ENCODE measurements around the gene ANKRD11. TPM values are rescaled to one million over a fixed set of nuclear protein-coding genes. Genes with fewer than 3 reads are reported as not detected.

Gene ANKRD11
- total RNA-seq, 1 donor from 2014 or later: 367 TPM

DNA sequence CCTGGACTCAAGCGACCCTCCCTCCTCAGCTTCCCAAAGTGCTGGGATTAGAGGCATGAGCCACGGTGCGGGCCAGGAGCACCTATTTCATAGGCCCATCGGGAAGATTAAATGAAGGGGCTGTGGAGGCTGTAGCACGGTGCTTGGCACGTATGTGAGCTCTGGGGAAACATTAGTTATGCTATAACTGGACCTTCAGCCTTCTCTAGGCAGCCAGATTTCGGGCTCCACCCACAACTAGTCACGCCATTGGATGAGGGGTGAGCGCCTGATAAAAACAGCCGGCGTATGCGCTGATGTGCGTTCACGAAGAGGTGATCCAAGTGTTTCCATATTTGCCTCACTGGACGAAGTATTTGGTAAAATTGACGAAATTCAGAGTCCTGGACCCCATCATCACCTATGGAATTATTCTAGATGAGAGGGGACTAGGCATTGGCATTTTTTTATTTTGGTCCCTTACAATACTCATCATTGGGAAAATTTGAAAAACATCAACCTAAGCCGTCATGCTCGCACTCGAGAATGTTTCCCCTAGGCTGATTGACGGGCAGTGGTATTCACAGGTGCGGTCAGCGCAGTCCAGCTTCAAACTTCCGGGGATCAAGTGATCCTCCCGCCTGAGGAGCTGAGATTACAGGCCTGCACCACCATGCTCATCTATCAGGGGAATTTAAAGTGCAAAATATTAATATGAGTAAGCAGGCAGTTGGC, 1.8 kb upstream of the ANKRD11 start:
- peak overlapping the region; percentile 57 for H3K27ac Mint-ChIP-seq (ENCODE audit: unreplicated experiment)
- H3K36me3 Mint-ChIP-seq (ENCODE audit: unreplicated experiment): no peaks in the 10 kb centered on the region
- peaks cover 31% of the 10 kb centered on the region for H3K4me1 Mint-ChIP-seq (ENCODE audit: low read depth, unreplicated experiment)
- DNase-seq: no peak
- peaks cover 16% of the 10 kb centered on the region for H3K27me3 Mint-ChIP-seq (ENCODE audit: unreplicated experiment)
- peak overlapping the region; percentile 88 for H3K4me3 Mint-ChIP-seq (ENCODE audit: unreplicated experiment)
- peaks cover 21% of the 10 kb centered on the region for H3K9me3 Mint-ChIP-seq (ENCODE audit: unreplicated experiment)
- no peak for TF ChIP-seq CTCF (IDR thresholded peaks at IDR 0.05; ENCODE audit: partially characterized antibody, unreplicated experiment)

DNA sequence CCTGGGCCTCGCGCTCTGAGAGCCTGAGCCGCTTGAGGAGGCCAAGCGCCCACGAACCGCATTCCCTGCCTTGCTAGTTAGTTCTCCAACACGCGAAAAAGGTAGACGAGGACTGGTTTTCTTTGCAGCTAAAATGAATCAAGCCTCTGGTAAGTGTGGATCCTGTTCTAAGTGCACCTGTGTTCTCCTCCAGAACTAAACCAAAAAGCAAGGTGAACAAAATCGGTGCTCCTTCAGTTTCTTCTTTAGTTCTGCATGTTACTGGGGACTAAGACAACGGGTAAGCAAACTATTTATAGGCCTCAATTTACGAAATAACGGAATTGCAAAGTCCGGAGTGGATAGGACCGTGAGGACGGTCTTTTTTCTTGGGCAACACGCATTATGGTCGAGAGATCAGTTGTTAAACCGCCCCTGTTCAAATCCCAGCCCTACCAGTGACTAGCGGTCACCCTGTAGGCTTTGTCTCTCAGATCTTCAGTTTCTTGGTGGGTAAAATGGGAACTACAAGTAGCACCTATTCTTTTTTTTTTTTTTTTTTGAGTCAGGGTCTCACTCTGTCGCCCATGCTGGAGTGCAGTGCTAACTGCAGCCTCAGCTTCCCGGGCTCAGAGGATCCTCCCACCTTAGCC, 993 bp upstream of the ANKRD11 start:
- Mint-ChIP-seq H3K27me3 (ENCODE audit: unreplicated experiment) (peaks cover 18% of the 10 kb centered on the region), H3K9me3 (ENCODE audit: unreplicated experiment) (peaks cover 22% of the 10 kb centered on the region), H3K36me3 (ENCODE audit: unreplicated experiment) (no peaks in the 10 kb centered on the region), H3K27ac (ENCODE audit: unreplicated experiment) (peak overlapping the region; percentile 88), H3K4me1 (ENCODE audit: low read depth, unreplicated experiment) (peaks cover 36% of the 10 kb centered on the region), H3K4me3 (ENCODE audit: unreplicated experiment) (peak overlapping the region; percentile 88)
- TF ChIP-seq CTCF (IDR thresholded peaks at IDR 0.05; ENCODE audit: partially characterized antibody, unreplicated experiment): peak; percentile 52
- no peak for DNase-seq

- Mint-ChIP-seq H3K4me3 (ENCODE audit: unreplicated experiment) (no peak overlapping the region), H3K27me3 (ENCODE audit: unreplicated experiment) (peaks cover 22% of the 10 kb centered on the region), H3K36me3 (ENCODE audit: unreplicated experiment) (no peaks in the 10 kb centered on the region), H3K4me1 (ENCODE audit: low read depth, unreplicated experiment) (peaks cover 44% of the 10 kb centered on the region), H3K9me3 (ENCODE audit: unreplicated experiment) (peaks cover 28% of the 10 kb centered on the region), H3K27ac (ENCODE audit: unreplicated experiment) (no peak overlapping the region)
- TF ChIP-seq CTCF (IDR thresholded peaks at IDR 0.05; ENCODE audit: partially characterized antibody, unreplicated experiment): no peak
- no peak for DNase-seq
These were observed 393 bp downstream of the ANKRD11 start for GRCh38 chr16:89489898-89490438.

DNA sequence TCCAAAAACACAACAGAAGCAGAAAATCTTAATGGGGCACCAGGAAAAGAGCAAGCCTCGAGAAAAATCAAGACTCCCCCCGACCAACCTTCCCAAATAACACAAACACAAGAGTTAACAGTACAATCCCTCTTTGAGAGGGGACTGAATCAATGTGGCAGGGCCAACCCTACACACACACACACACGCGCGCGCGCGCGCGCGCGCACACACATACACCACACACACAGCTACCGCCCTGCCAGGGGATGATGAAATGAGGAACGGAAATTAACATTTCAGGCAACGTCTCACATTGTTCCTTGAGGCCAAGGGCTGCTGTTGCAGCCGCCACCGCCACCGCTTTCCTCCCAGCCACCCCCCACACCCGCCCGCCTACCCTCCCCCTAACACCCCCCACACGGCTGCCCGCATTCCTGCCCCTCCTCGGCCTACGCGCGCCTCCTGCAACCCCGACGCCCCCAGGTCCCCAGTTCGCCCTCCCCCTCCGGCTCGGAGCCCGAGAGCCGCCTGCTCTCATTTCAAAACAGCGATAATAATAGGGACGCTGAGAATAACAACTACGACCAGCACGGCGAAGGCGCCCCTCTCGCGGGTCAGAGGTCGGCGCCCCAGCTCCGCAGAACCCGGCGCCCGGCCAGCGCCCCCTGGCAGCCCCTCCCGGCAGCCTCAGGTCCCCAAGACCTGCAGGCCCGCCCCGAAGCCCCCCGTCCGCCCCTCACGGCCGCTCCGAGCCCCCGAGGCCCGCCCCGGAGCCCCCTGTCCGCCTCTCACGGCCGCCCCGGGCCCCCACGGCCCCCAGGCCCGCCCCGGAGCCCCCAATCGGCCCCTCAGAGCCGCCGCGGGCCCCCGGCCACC, 1.1 kb downstream of the ANKRD11 start:
- Mint-ChIP-seq H3K4me3 (ENCODE audit: unreplicated experiment) (peak overlapping the region; percentile 95), H3K27me3 (ENCODE audit: unreplicated experiment) (peaks cover 26% of the 10 kb centered on the region), H3K36me3 (ENCODE audit: unreplicated experiment) (no peaks in the 10 kb centered on the region), H3K9me3 (ENCODE audit: unreplicated experiment) (peaks cover 35% of the 10 kb centered on the region), H3K27ac (ENCODE audit: unreplicated experiment) (peak overlapping the region; percentile 91), H3K4me1 (ENCODE audit: low read depth, unreplicated experiment) (peaks cover 51% of the 10 kb centered on the region)
- TF ChIP-seq CTCF (IDR thresholded peaks at IDR 0.05; ENCODE audit: partially characterized antibody, unreplicated experiment): peak; percentile 12
- DNase-seq: peak; percentile 76
